GM18909 (cell line): Measurements from ENCODE around the gene OR1I1.

Experiments
- ATAC-seq: cut with Tn5 transposase; IDR thresholded peaks from one replicate; pipeline ENCODE4 v1.9.1; 2021; ENCODE audit warnings: mild to moderate bottlenecking; ENCODE audit not compliant: unreplicated experiment, poor library complexity

Gene OR1I1

GRCh38 chr19:15138427-15138826 lies 56.4 kb downstream of the OR1I1 start:
- ATAC-seq, result no peak

GRCh38 chr19:15141143-15141542 lies 59.1 kb downstream of the OR1I1 start:
- ATAC-seq, result no peak

GRCh38 chr19:15142313-15142712 lies 60.3 kb downstream of the OR1I1 start:
- ATAC-seq, result no peak
